DND-41 (cell line): ENCODE results near the gene SRPRB.

Experiments used
- EZH2 ChIP-seq: IDR thresholded peaks from 3 replicates; pipeline ENCODE4 v1.6.1; 2012; ENCODE audit warnings: borderline replicate concordance, low read depth, mild to moderate bottlenecking, moderate library complexity, low read length, inconsistent platforms; ENCODE audit not compliant: severe bottlenecking
- TF ChIP-seq, protein P1 (sequence below): IDR thresholded peaks from 2 replicates; pipeline ENCODE4 v1.5.1; 2012; ENCODE audit warnings: borderline replicate concordance, low read length, moderate library complexity, mild to moderate bottlenecking; ENCODE audit not compliant: poor library complexity, severe bottlenecking; ENCODE audit errors: extremely low read depth

DNA sequence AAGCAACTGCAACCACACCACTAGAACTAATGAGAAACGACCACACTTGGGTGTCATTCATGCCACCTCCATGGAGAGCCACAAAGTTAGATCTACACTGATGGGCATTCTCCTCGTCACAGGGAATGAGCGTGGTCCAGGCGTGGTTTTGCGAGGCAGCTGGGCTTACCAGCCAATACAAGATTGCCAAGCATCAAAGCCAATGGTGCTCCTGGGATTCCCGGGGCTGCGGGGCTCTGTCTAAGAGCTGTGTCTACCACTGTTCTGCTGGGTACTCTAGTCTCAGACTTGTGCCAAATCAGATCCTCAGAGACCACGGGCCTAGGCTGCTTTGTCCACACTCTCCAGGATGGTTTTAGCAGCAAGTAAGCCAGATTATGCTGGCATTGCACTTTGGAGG is 46.3 kb downstream of the SRPRB start:
- TF ChIP-seq, protein P1, sequence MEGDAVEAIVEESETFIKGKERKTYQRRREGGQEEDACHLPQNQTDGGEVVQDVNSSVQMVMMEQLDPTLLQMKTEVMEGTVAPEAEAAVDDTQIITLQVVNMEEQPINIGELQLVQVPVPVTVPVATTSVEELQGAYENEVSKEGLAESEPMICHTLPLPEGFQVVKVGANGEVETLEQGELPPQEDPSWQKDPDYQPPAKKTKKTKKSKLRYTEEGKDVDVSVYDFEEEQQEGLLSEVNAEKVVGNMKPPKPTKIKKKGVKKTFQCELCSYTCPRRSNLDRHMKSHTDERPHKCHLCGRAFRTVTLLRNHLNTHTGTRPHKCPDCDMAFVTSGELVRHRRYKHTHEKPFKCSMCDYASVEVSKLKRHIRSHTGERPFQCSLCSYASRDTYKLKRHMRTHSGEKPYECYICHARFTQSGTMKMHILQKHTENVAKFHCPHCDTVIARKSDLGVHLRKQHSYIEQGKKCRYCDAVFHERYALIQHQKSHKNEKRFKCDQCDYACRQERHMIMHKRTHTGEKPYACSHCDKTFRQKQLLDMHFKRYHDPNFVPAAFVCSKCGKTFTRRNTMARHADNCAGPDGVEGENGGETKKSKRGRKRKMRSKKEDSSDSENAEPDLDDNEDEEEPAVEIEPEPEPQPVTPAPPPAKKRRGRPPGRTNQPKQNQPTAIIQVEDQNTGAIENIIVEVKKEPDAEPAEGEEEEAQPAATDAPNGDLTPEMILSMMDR: no peak
- TF ChIP-seq EZH2: no peak
